ENCODE measurements around the gene KRT13.

DNA sequence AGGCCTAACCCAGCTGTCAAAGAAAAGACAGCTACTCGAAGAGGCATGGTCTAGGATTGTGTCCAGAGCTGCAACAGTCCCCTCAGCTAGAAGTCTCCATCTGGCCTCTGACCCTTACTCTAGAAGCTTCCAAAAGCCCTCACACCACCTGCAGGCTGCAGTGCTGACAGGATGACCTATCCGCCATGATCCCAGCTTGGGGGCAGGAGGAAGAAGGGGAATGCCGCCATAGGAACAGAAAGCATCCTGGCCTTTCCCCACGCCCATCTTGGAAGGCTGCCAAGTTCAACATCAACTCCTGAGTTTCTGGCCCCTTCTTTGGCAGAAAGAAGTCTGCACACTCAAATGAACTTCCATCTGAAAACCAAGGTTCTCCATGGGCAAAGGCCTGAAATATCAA is 12.6 kb downstream of the KRT13 start:
- TF ChIP-seq YY1 (IDR thresholded peaks at IDR 0.05) (no peak), JUND (IDR thresholded peaks at IDR 0.05) (no peak), RAD21 (IDR thresholded peaks at IDR 0.05) (no peak), RXRA (IDR thresholded peaks at IDR 0.05) (no peak)
- TF ChIP-seq, protein P1, sequence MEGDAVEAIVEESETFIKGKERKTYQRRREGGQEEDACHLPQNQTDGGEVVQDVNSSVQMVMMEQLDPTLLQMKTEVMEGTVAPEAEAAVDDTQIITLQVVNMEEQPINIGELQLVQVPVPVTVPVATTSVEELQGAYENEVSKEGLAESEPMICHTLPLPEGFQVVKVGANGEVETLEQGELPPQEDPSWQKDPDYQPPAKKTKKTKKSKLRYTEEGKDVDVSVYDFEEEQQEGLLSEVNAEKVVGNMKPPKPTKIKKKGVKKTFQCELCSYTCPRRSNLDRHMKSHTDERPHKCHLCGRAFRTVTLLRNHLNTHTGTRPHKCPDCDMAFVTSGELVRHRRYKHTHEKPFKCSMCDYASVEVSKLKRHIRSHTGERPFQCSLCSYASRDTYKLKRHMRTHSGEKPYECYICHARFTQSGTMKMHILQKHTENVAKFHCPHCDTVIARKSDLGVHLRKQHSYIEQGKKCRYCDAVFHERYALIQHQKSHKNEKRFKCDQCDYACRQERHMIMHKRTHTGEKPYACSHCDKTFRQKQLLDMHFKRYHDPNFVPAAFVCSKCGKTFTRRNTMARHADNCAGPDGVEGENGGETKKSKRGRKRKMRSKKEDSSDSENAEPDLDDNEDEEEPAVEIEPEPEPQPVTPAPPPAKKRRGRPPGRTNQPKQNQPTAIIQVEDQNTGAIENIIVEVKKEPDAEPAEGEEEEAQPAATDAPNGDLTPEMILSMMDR (IDR thresholded peaks at IDR 0.05; ENCODE audit: low read depth, low read length, missing input control) = no peak
- TF ChIP-seq, protein P2, sequence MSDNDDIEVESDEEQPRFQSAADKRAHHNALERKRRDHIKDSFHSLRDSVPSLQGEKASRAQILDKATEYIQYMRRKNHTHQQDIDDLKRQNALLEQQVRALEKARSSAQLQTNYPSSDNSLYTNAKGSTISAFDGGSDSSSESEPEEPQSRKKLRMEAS (IDR thresholded peaks at IDR 0.05) = no peak
